Cardiac muscle cell (in vitro differentiated cells and primary cell): ENCODE measurements around the gene HK1. TPM values are rescaled to one million over a fixed set of nuclear protein-coding genes. Genes with fewer than 3 reads are reported as not detected.
A peak's percentile ranks its signal among the peaks of the same experiment; 100 is the strongest.

ENCODE experiments used
- DNase-seq, 2 donors: peaks; one replicate each; pipeline versions ENCODE4 v3.0.0 to v3.0.0-alpha.2; 2010 to 2017; ENCODE audit warnings: low read depth in 1 of 2, low spot score in 1 of 2
- H3K27ac ChIP-seq: fragments of 200-600 bp; sonication (generic); 2 replicates; pipeline ENCODE4 v1.5.1; 2016
- H3K27me3 ChIP-seq: fragments of 200-600 bp; sonication (generic); 2 replicates; pipeline ENCODE4 v1.6.0; 2016; ENCODE audit warnings: control low read depth
- H3K36me3 ChIP-seq: fragments of 200-600 bp; sonication (generic); 2 replicates; pipeline ENCODE4 v1.5.1; 2016; ENCODE audit warnings: control low read depth
- H3K4me1 ChIP-seq: fragments of 200-600 bp; sonication (generic); 2 replicates; pipeline ENCODE4 v1.8.1; 2017; ENCODE audit warnings: low read depth, mild to moderate bottlenecking, mixed run types
- H3K4me3 ChIP-seq: fragments of 200-600 bp; sonication (generic); 2 replicates; pipeline ENCODE4 v1.5.1; 2016; ENCODE audit warnings: mild to moderate bottlenecking
- H3K9me3 ChIP-seq: fragments of 200-600 bp; sonication (generic); 2 replicates; pipeline ENCODE4 v1.5.1; 2017; ENCODE audit warnings: low read depth, mild to moderate bottlenecking, control low read depth
- CTCF ChIP-seq: IDR thresholded peaks from 2 replicates; pipeline ENCODE4 v1.5.1; 2012; ENCODE audit warnings: low read depth, mild to moderate bottlenecking, low read length
- polyA plus RNA-seq: library from polyadenylated mRNA; unstranded; fragments of >200 nt; fragmentation: Nextera tagmentation; extraction: Ambion mirVana; gene quantifications from 2 replicates; pipeline ENCODE4 v1.2.1, GENCODE V29; 2016
- total RNA-seq: library from RNA; depleted of rRNA; stranded (reverse); fragments of >200 nt; gene quantifications from 2 replicates; pipeline ENCODE4 v1.2.3, GENCODE V29; 2016

HK1 gene
- total and polyA plus RNA-seq, 2 experiments from 2014 or later: 324 to 347 TPM

- Histone ChIP-seq H3K27me3 (no peaks in the 10 kb centered on the region), H3K27ac (no peak overlapping the region), H3K4me3 (no peak overlapping the region), H3K4me1 (no peaks in the 10 kb centered on the region), H3K9me3 (no peaks in the 10 kb centered on the region), H3K36me3 (peaks cover 64% of the 10 kb centered on the region)
- TF ChIP-seq CTCF: peak; percentile 17
- peak in 1 of 2 donors; percentile 56 for DNase-seq
These were observed 105.3 kb downstream of the HK1 start for GRCh38 chr10:69383558-69383957.

- peaks cover 65% of the 10 kb centered on the region for H3K36me3 ChIP-seq
- no peak for TF ChIP-seq CTCF
- no peak overlapping the region for H3K27ac ChIP-seq
- H3K4me1 ChIP-seq: no peaks in the 10 kb centered on the region
- H3K27me3 ChIP-seq: no peaks in the 10 kb centered on the region
- no peaks in the 10 kb centered on the region for H3K9me3 ChIP-seq
- no peak overlapping the region for H3K4me3 ChIP-seq
- no peak for DNase-seq
These were observed 106.0 kb downstream of the HK1 start for GRCh38 chr10:69384320-69384719.

- peaks cover 65% of the 10 kb centered on the region for H3K36me3 ChIP-seq
These were observed 107.4 kb downstream of the HK1 start for GRCh38 chr10:69385454-69386350.

GRCh38 chr10:69387500-69387899 is 109.2 kb downstream of the HK1 start:
- TF ChIP-seq CTCF: no peak
- Histone ChIP-seq H3K4me3 (no peak overlapping the region), H3K27me3 (no peaks in the 10 kb centered on the region), H3K4me1 (no peaks in the 10 kb centered on the region), H3K36me3 (peaks cover 69% of the 10 kb centered on the region), H3K9me3 (no peaks in the 10 kb centered on the region), H3K27ac (no peak overlapping the region)
- no peak for DNase-seq

More at GRCh38 chr10:69385454-69386350, 107.4 kb downstream of the HK1 start:
- TF ChIP-seq CTCF: no peak
- Histone ChIP-seq H3K9me3 (no peaks in the 10 kb centered on the region), H3K27ac (no peak overlapping the region), H3K4me1 (no peaks in the 10 kb centered on the region), H3K27me3 (no peaks in the 10 kb centered on the region), H3K4me3 (no peak overlapping the region)
- no peak for DNase-seq

GRCh38 chr10:69388488-69388887 is 110.2 kb downstream of the HK1 start:
- Histone ChIP-seq H3K36me3 (peaks cover 65% of the 10 kb centered on the region), H3K27ac (no peak overlapping the region)

More at GRCh38 chr10:69388488-69388887, 110.2 kb downstream of the HK1 start:
- H3K4me1 ChIP-seq: no peaks in the 10 kb centered on the region
- no peak for DNase-seq
- no peaks in the 10 kb centered on the region for H3K27me3 ChIP-seq
- TF ChIP-seq CTCF: no peak
- no peaks in the 10 kb centered on the region for H3K9me3 ChIP-seq
- no peak overlapping the region for H3K4me3 ChIP-seq
